Islet of Langerhans (tissue), 1 donor: ENCODE results near the gene THSD4.
"Not testable (repeated sequence)": the region's sequence is repeated elsewhere in the genome, so short reads cannot be mapped to it uniquely, and the experiment has no call there.

ENCODE experiments used
- FAIRE-seq: peaks from one replicate; lab custom pipeline; 2011; peaks lifted over from hg19 to GRCh38; lab: Jason Lieb, UNC

THSD4 gene

GRCh38 chr15:71149646-71150557 lies 34.6 kb downstream of the THSD4 start:
- FAIRE-seq: no peak

GRCh38 chr15:71151081-71151480 lies 35.8 kb downstream of the THSD4 start:
- no peak for FAIRE-seq

- no peak for FAIRE-seq
Observed at GRCh38 chr15:71152542-71152941, 37.3 kb downstream of the THSD4 start.

- no peak for FAIRE-seq
Observed at GRCh38 chr15:71153823-71154524, 38.7 kb downstream of the THSD4 start.

- no peak for FAIRE-seq
Observed at GRCh38 chr15:71154607-71155200, 39.4 kb downstream of the THSD4 start.

GRCh38 chr15:71155534-71155933 lies 40.3 kb downstream of the THSD4 start:
- FAIRE-seq: no peak

GRCh38 chr15:71160976-71161375 lies 45.7 kb downstream of the THSD4 start:
- FAIRE-seq: no peak

- FAIRE-seq: no peak
Observed at GRCh38 chr15:71162309-71162708, 47.0 kb downstream of the THSD4 start.

GRCh38 chr15:71164606-71165005 lies 49.3 kb downstream of the THSD4 start:
- not testable (repeated sequence) for FAIRE-seq

GRCh38 chr15:71167445-71168165 lies 52.3 kb downstream of the THSD4 start:
- FAIRE-seq: no peak

- FAIRE-seq: no peak
Observed at GRCh38 chr15:71168166-71168834, 53.0 kb downstream of the THSD4 start.

- FAIRE-seq: no peak
Observed at GRCh38 chr15:71170163-71170562, 54.9 kb downstream of the THSD4 start.

GRCh38 chr15:71171195-71171594 lies 55.9 kb downstream of the THSD4 start:
- no peak for FAIRE-seq

- not testable (repeated sequence) for FAIRE-seq
Observed at GRCh38 chr15:71174360-71174759, 59.1 kb downstream of the THSD4 start.

GRCh38 chr15:71180986-71181853 lies 65.9 kb downstream of the THSD4 start:
- no peak for FAIRE-seq

- FAIRE-seq: no peak
Observed at GRCh38 chr15:71182522-71182921, 67.3 kb downstream of the THSD4 start.

GRCh38 chr15:71183063-71183462 lies 67.8 kb downstream of the THSD4 start:
- FAIRE-seq: no peak

- FAIRE-seq: no peak
Observed at GRCh38 chr15:71185706-71186105, 70.4 kb downstream of the THSD4 start.

- FAIRE-seq: no peak
Observed at GRCh38 chr15:71186267-71186666, 71.0 kb downstream of the THSD4 start.

GRCh38 chr15:71187078-71187477 lies 71.8 kb downstream of the THSD4 start:
- FAIRE-seq: no peak

GRCh38 chr15:71187526-71187925 lies 72.3 kb downstream of the THSD4 start:
- no peak for FAIRE-seq
